ENCODE data around the gene AKAP11. TPM values are rescaled to one million over a fixed set of nuclear protein-coding genes. Genes with fewer than 3 reads are reported as not detected.

Gene AKAP11
- total RNA-seq: 28.6 and 28.8 TPM in 2 replicates

GRCh38 chr13:42272115-42272803, at the start of gene AKAP11:
AKAP11 (plus strand) TSS chr13:42272152; CDS start chr13:42286349, 14,197 bp downstream.

Other genes starting within 250 kb of the AKAP11 start
- 8.5 and 14.8 TPM in 2 replicates for gene DGKH, start 223.5 kb upstream of the AKAP11 start, total RNA-seq

Data from regular cardiac myocyte (primary cell).